Measurements from ENCODE around the gene SLC35D1.
"Not testable (repeated sequence)": the region's sequence is repeated elsewhere in the genome, so short reads cannot be mapped to it uniquely, and the experiment has no call there.

SLC35D1 gene

DNA sequence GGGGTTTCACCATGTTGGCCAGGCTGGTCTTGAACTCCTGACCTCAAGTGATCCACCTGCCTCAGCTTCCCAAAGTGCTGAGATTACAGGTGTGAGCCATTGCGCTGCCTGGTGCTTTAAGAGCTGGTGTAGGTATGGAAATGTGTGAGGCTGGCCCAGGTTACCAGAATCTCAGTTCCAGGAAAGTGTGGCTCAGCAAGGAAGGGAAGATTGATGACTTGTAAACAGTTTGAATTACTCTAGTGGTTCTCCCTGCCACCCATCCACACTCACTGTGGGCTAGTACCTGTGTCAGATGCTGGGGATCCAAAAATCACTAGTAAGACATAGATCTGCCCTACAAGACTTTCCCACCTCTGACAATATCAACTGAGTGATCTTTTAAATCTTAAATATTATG is 34.5 kb upstream of the SLC35D1 start:
- DNase-seq (ENCODE audit: low read depth) = no peak
- H3K4me3 ChIP-seq (ENCODE audit: low read length) = no peak overlapping the region
- TF ChIP-seq, protein P1, sequence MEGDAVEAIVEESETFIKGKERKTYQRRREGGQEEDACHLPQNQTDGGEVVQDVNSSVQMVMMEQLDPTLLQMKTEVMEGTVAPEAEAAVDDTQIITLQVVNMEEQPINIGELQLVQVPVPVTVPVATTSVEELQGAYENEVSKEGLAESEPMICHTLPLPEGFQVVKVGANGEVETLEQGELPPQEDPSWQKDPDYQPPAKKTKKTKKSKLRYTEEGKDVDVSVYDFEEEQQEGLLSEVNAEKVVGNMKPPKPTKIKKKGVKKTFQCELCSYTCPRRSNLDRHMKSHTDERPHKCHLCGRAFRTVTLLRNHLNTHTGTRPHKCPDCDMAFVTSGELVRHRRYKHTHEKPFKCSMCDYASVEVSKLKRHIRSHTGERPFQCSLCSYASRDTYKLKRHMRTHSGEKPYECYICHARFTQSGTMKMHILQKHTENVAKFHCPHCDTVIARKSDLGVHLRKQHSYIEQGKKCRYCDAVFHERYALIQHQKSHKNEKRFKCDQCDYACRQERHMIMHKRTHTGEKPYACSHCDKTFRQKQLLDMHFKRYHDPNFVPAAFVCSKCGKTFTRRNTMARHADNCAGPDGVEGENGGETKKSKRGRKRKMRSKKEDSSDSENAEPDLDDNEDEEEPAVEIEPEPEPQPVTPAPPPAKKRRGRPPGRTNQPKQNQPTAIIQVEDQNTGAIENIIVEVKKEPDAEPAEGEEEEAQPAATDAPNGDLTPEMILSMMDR (IDR thresholded peaks at IDR 0.05; ENCODE audit: insufficient read depth, low read depth, low read length, missing control alignments) = no peak

- no peak for DNase-seq (ENCODE audit: low read depth)
- no peak overlapping the region for H3K4me3 ChIP-seq (ENCODE audit: low read length)
- TF ChIP-seq, protein P1 (IDR thresholded peaks at IDR 0.05; ENCODE audit: insufficient read depth, low read depth, low read length, missing control alignments) = no peak
Observed at GRCh38 chr1:67085326-67085725, 31.4 kb upstream of the SLC35D1 start.

GRCh38 chr1:67084765-67085318 is 30.9 kb upstream of the SLC35D1 start:
- no peak for DNase-seq (ENCODE audit: low read depth)
- TF ChIP-seq, protein P1 (IDR thresholded peaks at IDR 0.05; ENCODE audit: insufficient read depth, low read depth, low read length, missing control alignments) = no peak
- H3K4me3 ChIP-seq (ENCODE audit: low read length) = no peak overlapping the region

DNA sequence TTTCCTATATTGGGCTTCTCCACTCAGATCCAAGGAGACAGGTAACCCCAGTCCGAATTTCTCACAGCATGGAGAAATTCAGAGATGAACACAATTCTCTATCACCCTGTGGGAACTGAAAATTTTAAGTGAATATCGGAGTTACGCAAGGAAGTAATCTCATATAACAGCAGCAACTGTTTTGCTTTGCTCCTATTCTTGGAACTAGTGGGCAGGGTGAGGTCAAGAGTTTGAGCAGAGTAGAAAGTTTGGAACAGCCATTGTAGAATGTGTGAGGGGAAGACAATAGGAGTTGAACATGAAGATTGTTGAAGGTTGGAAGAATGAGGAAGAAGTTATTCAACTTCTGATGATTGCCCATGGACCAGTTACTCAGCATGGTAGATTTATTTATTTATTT is 24.3 kb upstream of the SLC35D1 start:
- DNase-seq (ENCODE audit: low read depth) = no peak
- TF ChIP-seq, protein P1 (IDR thresholded peaks at IDR 0.05; ENCODE audit: insufficient read depth, low read depth, low read length, missing control alignments) = no peak
- no peak overlapping the region for H3K4me3 ChIP-seq (ENCODE audit: low read length)

- no peak overlapping the region for H3K4me3 ChIP-seq (ENCODE audit: low read length)
- DNase-seq (ENCODE audit: low read depth) = no peak
- TF ChIP-seq, protein P1 (IDR thresholded peaks at IDR 0.05; ENCODE audit: insufficient read depth, low read depth, low read length, missing control alignments) = no peak
Observed at GRCh38 chr1:67077593-67077992, 23.6 kb upstream of the SLC35D1 start.

- H3K4me3 ChIP-seq (ENCODE audit: low read length) = no peak overlapping the region
- no peak for DNase-seq (ENCODE audit: low read depth)
- TF ChIP-seq, protein P1 (IDR thresholded peaks at IDR 0.05; ENCODE audit: insufficient read depth, low read depth, low read length, missing control alignments) = no peak
Observed at GRCh38 chr1:67072749-67073148, 18.8 kb upstream of the SLC35D1 start.

DNA sequence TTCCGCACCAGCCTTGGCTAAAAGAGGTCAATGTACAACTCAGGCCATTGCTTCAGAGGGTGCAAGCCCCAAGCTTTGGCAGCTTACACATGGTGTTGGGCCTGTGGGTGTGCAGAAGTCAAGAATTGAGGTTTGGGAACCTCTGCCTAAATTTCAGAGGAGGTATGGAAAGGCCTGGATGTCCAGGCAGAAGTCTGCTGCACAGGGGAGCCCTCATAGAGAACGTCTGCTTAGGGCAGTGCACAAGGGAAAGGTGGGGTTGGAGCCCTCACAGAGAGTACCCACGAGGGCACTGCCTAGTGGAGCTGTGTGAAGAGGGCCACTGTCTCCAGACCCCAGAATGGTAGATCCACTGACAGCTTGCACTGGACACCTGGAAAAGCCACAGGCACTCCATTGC is 13.7 kb upstream of the SLC35D1 start:
- not testable (repeated sequence) for DNase-seq (ENCODE audit: low read depth); H3K4me3 ChIP-seq (ENCODE audit: low read length)
